ENCODE measurements around the gene ANKFN1.
"Not testable (repeated sequence)": the region's sequence is repeated elsewhere in the genome, so short reads cannot be mapped to it uniquely, and the experiment has no call there.

Gene ANKFN1

DNA sequence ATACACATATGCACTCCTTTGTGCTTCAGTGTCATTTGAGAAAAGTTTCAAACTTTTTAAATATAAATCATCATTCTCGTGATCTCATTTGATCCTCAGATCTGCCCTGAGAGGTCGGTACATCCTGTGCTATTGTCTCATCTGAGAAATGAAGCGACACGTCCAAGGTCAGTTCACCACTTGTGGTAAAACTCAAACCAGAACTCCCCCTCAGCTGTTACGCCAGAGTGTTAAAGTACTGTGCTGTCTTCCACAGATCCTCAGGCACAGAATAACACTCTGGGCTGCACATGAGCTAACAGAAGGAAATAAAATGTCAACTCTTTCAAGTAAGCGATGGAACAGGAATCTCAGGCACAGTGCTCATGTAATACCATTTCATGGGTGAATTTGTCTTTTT, 31.4 kb downstream of the ANKFN1 start:
- DNase-seq (ENCODE audit: low read depth): no peak

GRCh38 chr17:56185491-56186221, 32.4 kb downstream of the ANKFN1 start:
- DNase-seq (ENCODE audit: low read depth): no peak

- DNase-seq (ENCODE audit: low read depth): no peak
Measured at GRCh38 chr17:56186222-56186786, 33.0 kb downstream of the ANKFN1 start.

DNA sequence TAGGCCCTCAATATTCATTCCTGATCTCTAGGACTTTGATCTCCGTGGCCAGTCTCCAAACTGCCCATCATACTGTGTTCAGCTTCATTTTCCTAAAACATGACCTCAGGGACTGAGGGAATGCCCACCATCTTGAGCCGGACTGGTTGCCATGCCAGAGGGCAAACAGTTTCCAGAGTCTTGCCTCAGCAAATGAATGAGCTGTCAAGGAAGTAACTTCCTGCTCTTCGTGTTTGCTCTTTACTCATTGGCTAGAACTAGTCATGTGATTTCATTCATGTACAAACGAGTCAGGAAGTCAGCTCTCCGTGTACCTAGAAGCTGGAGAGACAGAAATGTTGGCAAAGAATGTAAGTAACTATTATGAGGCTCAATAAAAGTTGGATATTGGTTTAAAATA, 50.2 kb downstream of the ANKFN1 start:
- DNase-seq (ENCODE audit: low read depth): no peak

DNA sequence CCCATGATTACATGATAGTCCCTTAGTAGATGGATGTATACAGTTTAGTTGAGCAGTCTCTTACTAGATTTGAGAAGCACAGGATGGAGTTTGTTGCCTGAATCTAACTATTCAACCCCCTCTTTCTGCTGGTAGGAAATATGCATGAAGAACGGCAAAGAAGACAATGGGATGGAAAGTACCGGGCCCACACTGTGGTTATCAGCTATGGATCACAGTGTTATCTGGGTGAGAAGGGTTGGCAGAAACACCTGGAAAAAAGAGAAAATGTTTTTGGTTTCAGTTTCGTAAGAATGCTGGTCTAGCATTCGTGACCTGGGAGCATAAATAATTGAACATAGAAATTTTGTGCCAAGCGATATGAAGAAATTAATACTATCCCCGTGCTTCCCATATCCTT, 53.1 kb downstream of the ANKFN1 start:
- no peak for DNase-seq (ENCODE audit: low read depth)

- DNase-seq (ENCODE audit: low read depth): no peak
Measured at GRCh38 chr17:56213031-56213430, 59.8 kb downstream of the ANKFN1 start.

- no peak for DNase-seq (ENCODE audit: low read depth)
Measured at GRCh38 chr17:56217921-56218320, 64.6 kb downstream of the ANKFN1 start.

- no peak for DNase-seq (ENCODE audit: low read depth)
Measured at GRCh38 chr17:56222255-56222654, 69.0 kb downstream of the ANKFN1 start.

DNA sequence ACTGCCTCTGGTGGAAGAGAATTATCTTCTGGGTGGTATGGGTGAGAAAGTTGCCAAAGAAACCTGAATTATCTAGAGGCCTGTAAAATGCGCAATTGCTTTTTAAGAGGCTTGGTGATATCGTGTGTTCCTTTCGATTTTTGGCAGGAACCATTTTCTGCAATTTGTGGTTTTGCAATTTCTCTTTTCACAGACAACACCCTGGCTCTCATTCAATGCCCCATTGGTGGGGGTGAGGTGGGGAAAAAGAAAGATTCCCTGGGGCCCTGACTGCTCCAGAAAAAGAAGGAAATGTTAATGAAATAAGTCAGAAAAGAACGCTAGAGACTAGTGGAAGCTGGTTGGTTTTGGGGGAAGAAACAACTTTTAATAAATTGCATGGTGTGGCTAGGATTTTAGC, 77.4 kb downstream of the ANKFN1 start:
- DNase-seq (ENCODE audit: low read depth): no peak

DNA sequence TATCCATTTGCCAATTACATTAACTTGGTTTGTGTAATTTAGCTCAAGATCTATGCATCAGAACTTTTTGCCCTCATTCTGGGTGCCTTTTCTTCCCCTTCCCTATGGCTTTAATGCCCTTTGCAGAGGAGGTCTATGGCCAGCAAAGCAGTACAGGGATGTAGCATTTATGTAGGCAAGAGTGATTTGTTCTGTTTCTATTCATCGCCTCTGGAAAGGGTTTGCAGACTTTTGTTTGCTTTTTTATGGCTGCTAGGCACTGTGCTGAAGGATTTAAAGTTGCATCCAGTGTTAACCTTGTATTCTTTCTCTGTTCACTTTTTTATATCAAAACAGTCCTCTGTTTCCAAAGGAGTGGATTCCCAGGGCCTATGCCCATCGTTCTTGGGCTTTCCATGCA, 78.0 kb downstream of the ANKFN1 start:
- no peak for DNase-seq (ENCODE audit: low read depth)

- no peak for DNase-seq (ENCODE audit: low read depth)
Measured at GRCh38 chr17:56231693-56232092, 78.4 kb downstream of the ANKFN1 start.

GRCh38 chr17:56244268-56244890, 91.1 kb downstream of the ANKFN1 start:
- DNase-seq (ENCODE audit: low read depth): no peak

DNA sequence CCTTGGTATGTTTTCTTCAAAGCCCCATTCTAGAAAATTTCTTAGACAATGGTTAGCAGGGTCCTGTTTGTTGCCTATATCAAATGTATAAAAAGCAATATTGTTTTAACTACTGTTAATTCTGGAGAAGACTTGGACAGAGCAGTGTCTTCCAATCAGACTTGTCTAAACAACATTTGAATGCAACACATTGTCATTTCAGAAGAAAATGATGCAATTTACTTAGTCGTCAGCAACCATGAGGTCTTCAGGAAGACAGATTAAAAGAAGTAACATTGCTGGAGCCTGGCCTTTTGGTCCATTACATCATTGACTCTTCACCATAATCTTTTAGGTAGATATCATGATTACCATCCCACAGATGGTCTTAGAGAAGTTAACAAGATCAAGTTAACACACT, 94.5 kb downstream of the ANKFN1 start:
- no peak for DNase-seq (ENCODE audit: low read depth)

DNA sequence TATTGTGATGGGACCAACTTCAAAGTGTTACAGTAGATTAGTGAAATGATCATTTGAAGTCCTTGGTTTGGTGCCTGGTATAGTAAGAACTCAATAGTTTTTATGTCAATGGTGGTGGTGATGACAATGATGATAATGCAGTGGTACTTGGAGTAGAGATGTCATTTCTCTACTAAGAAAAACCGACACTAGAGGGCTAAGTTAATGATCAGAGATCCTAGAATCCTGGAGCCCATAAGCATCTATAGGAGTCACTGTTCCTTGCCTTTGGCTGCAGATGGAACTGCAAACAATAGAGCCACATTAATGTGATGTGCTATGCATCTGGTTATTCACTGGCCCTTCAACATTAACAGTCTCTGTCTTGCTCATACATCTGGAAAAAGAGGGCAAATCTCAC, 103.8 kb downstream of the ANKFN1 start:
- no peak for DNase-seq (ENCODE audit: low read depth)

GRCh38 chr17:56260376-56261002, 107.2 kb downstream of the ANKFN1 start:
- DNase-seq (ENCODE audit: low read depth): no peak

DNA sequence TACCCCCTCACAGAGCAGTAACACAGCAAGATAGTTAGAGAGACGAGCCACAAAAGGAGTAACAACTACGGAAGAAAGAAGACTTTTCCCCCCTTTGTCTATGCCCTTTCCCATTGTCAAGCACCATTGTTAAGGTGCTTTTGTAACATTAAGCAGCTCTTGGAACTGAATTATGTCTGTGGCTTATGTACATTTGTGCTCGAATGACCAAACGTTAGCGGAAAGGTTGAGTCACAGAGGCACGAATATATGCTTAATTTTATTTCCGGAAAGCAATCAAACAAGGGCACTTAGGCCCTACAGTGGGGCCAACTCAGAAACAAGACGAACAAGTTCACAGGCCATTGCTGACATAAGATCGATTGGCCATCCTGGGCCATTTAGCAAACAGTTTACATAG, 109.5 kb downstream of the ANKFN1 start:
- no peak for DNase-seq (ENCODE audit: low read depth)

- no peak for DNase-seq (ENCODE audit: low read depth)
Measured at GRCh38 chr17:56269556-56270389, 116.5 kb downstream of the ANKFN1 start.

GRCh38 chr17:56274491-56274890, 121.2 kb downstream of the ANKFN1 start:
- DNase-seq (ENCODE audit: low read depth): no peak

- DNase-seq (ENCODE audit: low read depth): no peak
Measured at GRCh38 chr17:56284482-56284881, 131.2 kb downstream of the ANKFN1 start.

- not testable (repeated sequence) for DNase-seq (ENCODE audit: low read depth)
Measured at GRCh38 chr17:56288786-56289185, 135.5 kb downstream of the ANKFN1 start.

- no peak for DNase-seq (ENCODE audit: low read depth)
Measured at GRCh38 chr17:56289321-56289720, 136.0 kb downstream of the ANKFN1 start.

DNA sequence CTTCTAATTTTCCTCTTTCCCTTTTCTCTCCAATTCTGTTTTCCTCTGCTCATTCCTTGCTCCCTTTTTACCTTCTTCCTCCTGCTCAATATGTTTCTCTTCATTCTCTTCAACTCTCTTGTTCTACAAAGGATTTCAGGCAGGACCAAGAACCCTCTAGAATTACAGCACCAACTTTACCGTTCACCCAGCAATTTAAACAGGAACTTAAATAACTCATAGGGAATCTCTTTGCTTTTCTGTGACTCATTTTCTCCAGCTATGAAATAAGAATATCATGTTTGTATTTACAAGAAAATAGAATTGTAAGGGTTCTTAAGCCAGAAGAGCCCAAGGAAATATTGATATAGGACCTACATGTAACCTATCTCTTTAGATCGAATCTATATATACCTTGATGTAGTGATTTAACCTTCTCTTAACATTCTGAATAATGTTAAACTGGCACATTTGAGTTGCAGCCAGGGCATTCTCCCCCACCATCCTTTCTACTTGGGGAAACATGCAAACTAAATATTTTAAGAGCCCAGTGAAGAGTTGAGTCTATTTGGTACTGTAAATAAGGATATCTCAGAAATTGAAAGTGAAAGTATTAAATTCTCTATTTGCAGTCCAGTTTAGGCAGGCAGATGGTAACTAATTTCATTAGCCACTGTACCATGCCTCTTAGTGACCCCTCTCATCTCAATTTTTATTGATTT, 137.0 kb downstream of the ANKFN1 start:
- DNase-seq (ENCODE audit: low read depth): no peak
